Measurements from ENCODE around the gene WRNIP1. TPM values are rescaled to one million over a fixed set of nuclear protein-coding genes. Genes with fewer than 3 reads are reported as not detected.

WRNIP1 gene
- total and polyA plus RNA-seq, 2 of the 13 experiments (the other 11 are each of a cell fraction or from before 2014, with no cell fraction given), result 77.7 to 90.3 TPM

DNA sequence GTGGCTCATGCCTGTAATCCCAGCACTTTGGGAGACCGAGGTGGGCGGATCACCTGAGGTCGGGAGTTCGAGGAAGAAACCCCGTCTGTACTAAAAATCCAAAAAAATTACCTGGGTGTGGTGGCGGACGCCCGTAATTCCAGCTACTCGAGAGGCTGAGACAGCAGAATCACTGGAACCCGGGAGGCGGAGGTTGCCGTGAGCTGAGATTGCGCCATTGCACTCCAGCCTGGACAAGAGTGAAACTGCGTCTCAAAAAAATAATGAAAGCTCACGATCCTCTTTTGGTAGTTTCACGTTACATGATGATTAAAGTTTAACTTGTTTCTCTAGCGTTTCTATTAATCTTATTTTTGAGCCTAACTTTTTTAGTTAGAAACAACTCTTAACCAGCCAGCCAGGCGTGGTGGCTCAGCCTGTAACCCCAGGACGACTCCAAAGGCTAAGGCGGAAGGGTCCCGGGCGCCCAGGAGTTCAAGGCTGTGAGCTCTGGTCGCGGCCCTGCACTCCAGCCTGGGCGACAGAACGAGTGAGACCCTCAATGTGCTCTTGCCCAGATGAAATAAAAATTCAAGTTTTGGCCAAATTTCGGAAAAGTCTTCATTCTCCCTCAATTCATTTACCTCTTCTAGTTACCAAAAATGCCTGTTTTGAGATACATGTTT is 1.2 kb upstream of the WRNIP1 start (continued):
- TF ChIP-seq BRCA1 (CRISPR knock-in tag; IDR thresholded peaks at IDR 0.05) (no peak), SNAPC2 (CRISPR knock-in tag; IDR thresholded peaks at IDR 0.05) (no peak), IRF2 (CRISPR knock-in tag; IDR thresholded peaks at IDR 0.05) (no peak), ATAD3A (CRISPR knock-in tag; IDR thresholded peaks at IDR 0.05) (no peak), ZNF160 (CRISPR knock-in tag; IDR thresholded peaks at IDR 0.05) (no peak), HNF4A (CRISPR knock-in tag; IDR thresholded peaks at IDR 0.05) (peak; percentile 55; the same call in 1 of the 2 replicates), ZNF547 (CRISPR knock-in tag; IDR thresholded peaks at IDR 0.05) (no peak), ZNF260 (CRISPR knock-in tag; IDR thresholded peaks at IDR 0.05; ENCODE audit: borderline replicate concordance, low read depth) (no peak), ZNF788 (CRISPR knock-in tag; IDR thresholded peaks at IDR 0.05; ENCODE audit: borderline replicate concordance) (no peak), ZSCAN30 (CRISPR knock-in tag; IDR thresholded peaks at IDR 0.05) (no peak), RFX3 (CRISPR knock-in tag; IDR thresholded peaks at IDR 0.05) (no peak), ZNF343 (CRISPR knock-in tag; IDR thresholded peaks at IDR 0.05) (no peak), KLF6 (CRISPR knock-in tag; IDR thresholded peaks at IDR 0.05) (no peak), CERS6 (CRISPR knock-in tag; IDR thresholded peaks at IDR 0.05) (no peak), NFYC (CRISPR knock-in tag; IDR thresholded peaks at IDR 0.05) (no peak), ZNF18 (CRISPR knock-in tag; IDR thresholded peaks at IDR 0.05; ENCODE audit: insufficient replicate concordance) (no peak), RFX5 (IDR thresholded peaks at IDR 0.05; ENCODE audit: low read depth, low read length) (no peak), PRDM10 (CRISPR knock-in tag; IDR thresholded peaks at IDR 0.05; ENCODE audit: low read depth) (no peak), ZSCAN20 (CRISPR knock-in tag; IDR thresholded peaks at IDR 0.05; ENCODE audit: borderline replicate concordance) (no peak), NPAS2 (CRISPR knock-in tag; IDR thresholded peaks at IDR 0.05; ENCODE audit: borderline replicate concordance) (no peak), HOMEZ (CRISPR knock-in tag; IDR thresholded peaks at IDR 0.05; ENCODE audit: low read depth) (0 out of 2 replicates have a peak, but pooled peaks have one; percentile 6), SALL2 (CRISPR knock-in tag; IDR thresholded peaks at IDR 0.05) (no peak)

Measured in HepG2 (cell line).